A549 (cell line): ENCODE measurements around the gene ATAD2B. TPM values are rescaled to one million over a fixed set of nuclear protein-coding genes. Genes with fewer than 3 reads are reported as not detected.

Source experiments
- ATAC-seq, 2 experiments: fragments of 200-7000 bp in 1 of 2; fragments of >200 bp in 1 of 2; cut with Nextera tagmentation in 1 of 2; cut with Tn5 transposase in 1 of 2; 3 replicates each; pipeline versions ENCODE4 v1.8.0 to v1.9.1; 2018 to 2020; ENCODE audit warnings: mild to moderate bottlenecking in 1 of 2, moderate library complexity in 1 of 2
- CTCF ChIA-PET: fragments of 300-600 bp; sonication (Branson Sonifier 250); formaldehyde crosslinking; extraction: SDS; loops from one replicate; lab custom pipeline; 2021; ENCODE audit warnings: antibody characterized with exemption, inconsistent platforms; lab: Yijun Ruan, JAX
- POLR2A ChIA-PET: fragments of 350-600 bp; formaldehyde crosslinking; extraction: SDS; loops from one replicate; lab custom pipeline; 2021; ENCODE audit warnings: antibody characterized with exemption, inconsistent platforms; lab: Yijun Ruan, JAX
- DNase-seq, 2 experiments: peaks; one replicate each; pipeline versions ENCODE4 v3.0.0 to v3.0.0-alpha.2; 2011 to 2016; ENCODE audit warnings: low read depth in 1 of 2, low spot score in 1 of 2
- FAIRE-seq: peaks from 2 replicates; lab custom pipeline; 2011; peaks lifted over from hg19 to GRCh38; lab: Jason Lieb, UNC
- H3K27ac ChIP-seq, 2 experiments: fragments of >200 bp; sonication (Bioruptor Twin); formaldehyde crosslinking; 3 replicates each; pipeline ENCODE4 v1.5.1; 2016 to 2017
- H3K4me1 ChIP-seq: fragments of >200 bp; sonication (Bioruptor Twin); formaldehyde crosslinking; 3 replicates; pipeline ENCODE4 v1.6.1; 2016
- H3K4me2 ChIP-seq: fragments of >200 bp; sonication (Bioruptor Twin); formaldehyde crosslinking; 3 replicates; pipeline ENCODE4 v1.6.1; 2016
- H3K4me3 ChIP-seq: fragments of >200 bp; sonication (Bioruptor Twin); formaldehyde crosslinking; 3 replicates; pipeline ENCODE4 v1.5.1; 2016
- H3K9me3 ChIP-seq: fragments of >200 bp; sonication (Bioruptor Twin); formaldehyde crosslinking; 3 replicates; pipeline ENCODE4 v1.6.1; 2016
- CBX2 ChIP-seq: fragments of 200-600 bp; sonication (generic); IDR thresholded peaks from 2 replicates; pipeline ENCODE4 v1.6.1; 2016; ENCODE audit warnings: low read depth, mild to moderate bottlenecking, borderline replicate concordance
- CEBPB ChIP-seq, 2 experiments: fragments of >200 bp in 1 of 2; sonication (Bioruptor Twin) in 1 of 2; formaldehyde crosslinking in 1 of 2; IDR thresholded peaks; 2 replicates each; pipeline ENCODE4 v1.6.1; 2012 to 2016
- CHD2 ChIP-seq: fragments of 150-350 bp; IDR thresholded peaks from 2 replicates; pipeline ENCODE4 v1.6.1; 2014; ENCODE audit warnings: low read length; ENCODE audit not compliant: partially characterized antibody
- EHF ChIP-seq: fragments of 250-450 bp; sonication (Bioruptor Pico); IDR thresholded peaks from 2 replicates; pipeline ENCODE4 v1.5.0; 2020; ENCODE audit warnings: mild to moderate bottlenecking
- EHMT2 ChIP-seq: fragments of 200-600 bp; sonication (generic); IDR thresholded peaks from 2 replicates; pipeline ENCODE4 v1.6.1; 2016; ENCODE audit warnings: antibody characterized with exemption, low read depth, mild to moderate bottlenecking, moderate library complexity
- HMGXB4 ChIP-seq: fragments of 250-450 bp; sonication (Bioruptor Pico); IDR thresholded peaks from 2 replicates; pipeline ENCODE4 v1.5.0; 2021; ENCODE audit warnings: mild to moderate bottlenecking, moderate library complexity, borderline replicate concordance
- HOXB13 ChIP-seq: fragments of 250-450 bp; sonication (Bioruptor Pico); IDR thresholded peaks from 2 replicates; pipeline ENCODE4 v1.5.0; 2020; ENCODE audit warnings: low read depth, mild to moderate bottlenecking, moderate library complexity
- HOXB5 ChIP-seq: fragments of 250-450 bp; sonication (Bioruptor Pico); IDR thresholded peaks from 2 replicates; pipeline ENCODE4 v1.5.0; 2020; ENCODE audit warnings: mild to moderate bottlenecking, moderate library complexity
- JUN ChIP-seq, 2 experiments: fragments of >200 bp; sonication (Bioruptor Twin); formaldehyde crosslinking; IDR thresholded peaks; 2 replicates in 1 of 2; 3 replicates in 1 of 2; pipeline ENCODE4 v1.6.1; 2016 to 2017
- MAX ChIP-seq: IDR thresholded peaks from 2 replicates; pipeline ENCODE4 v1.6.1; 2012
- NPAS2 ChIP-seq: fragments of 250-450 bp; sonication (Bioruptor Pico); IDR thresholded peaks from 2 replicates; pipeline ENCODE4 v1.8.0; 2022; ENCODE audit warnings: mild to moderate bottlenecking, moderate library complexity, borderline replicate concordance
- PBX3 ChIP-seq: IDR thresholded peaks from 2 replicates; pipeline ENCODE4 v1.6.1; 2012
- PHF8 ChIP-seq: fragments of 200-600 bp; sonication (generic); IDR thresholded peaks from 2 replicates; pipeline ENCODE4 v1.6.1; 2016; ENCODE audit warnings: low read depth, mild to moderate bottlenecking, antibody characterized with exemption, moderate library complexity, borderline replicate concordance
- POLR2A ChIP-seq: IDR thresholded peaks from 2 replicates; pipeline ENCODE4 v1.6.1; 2012; ENCODE audit warnings: mild to moderate bottlenecking, low read length
- POLR2AphosphoS2 ChIP-seq: conservative IDR thresholded peaks from 2 replicates; pipeline ENCODE4 v1.6.1; 2012; ENCODE audit warnings: low read length, improper control_type of control experiment, inconsistent platforms
- RAD21 ChIP-seq, 2 experiments: fragments of >200 bp in 1 of 2; sonication (Bioruptor Twin) in 1 of 2; formaldehyde crosslinking in 1 of 2; IDR thresholded peaks in 1 of 2; conservative IDR thresholded peaks in 1 of 2; 2 replicates in 1 of 2; 3 replicates in 1 of 2; pipeline ENCODE4 v1.6.1; 2012 to 2018; ENCODE audit warnings: inconsistent platforms in 1 of 2
- TP53 ChIP-seq: fragments of 250-450 bp; sonication (Bioruptor Pico); IDR thresholded peaks from 2 replicates; pipeline ENCODE4 v1.5.0; 2021; ENCODE audit warnings: mild to moderate bottlenecking, moderate library complexity
- WGBS: methylation state at CpG from one replicate; pipeline ENCODE4 v1.1.6; 2017; ENCODE audit errors: missing lambda C conversion rate; 5-methylcytosine and 5-hydroxymethylcytosine counted together
- polyA plus RNA-seq, 4 experiments: library from polyadenylated mRNA; depleted of rRNA in 3 of 4; stranded (reverse); fragments of >200 nt; fragmentation: RNase III in 1 of 4; extraction: RNeasy Plus Mini Kit Qiagen cat#74134 plus additional on column Dnase treatment in 1 of 4; gene quantifications; 2 replicates in 3 of 4; 3 replicates in 1 of 4; pipeline ENCODE4 v1.2.3, GENCODE V29; 2011 to 2017
- TF ChIP-seq, protein P1 (sequence below): fragments of 450-650 bp; IDR thresholded peaks from 2 replicates; pipeline ENCODE4 v1.6.1; 2014; ENCODE audit warnings: antibody characterized with exemption
- TF ChIP-seq, protein P2 (sequence below): fragments of 250-450 bp; sonication (Bioruptor Pico); IDR thresholded peaks from 2 replicates; pipeline ENCODE4 v1.5.0; 2020; ENCODE audit warnings: low read depth, mild to moderate bottlenecking, moderate library complexity
- TF ChIP-seq, protein P3 (sequence below): IDR thresholded peaks from 2 replicates; pipeline ENCODE4 v1.6.1; 2012; ENCODE audit warnings: low read depth, borderline replicate concordance

Gene ATAD2B
- polyA plus RNA-seq, 2 of the 4 experiments (the other 2 are of a cell fraction) = 5.4 to 13.1 TPM

DNA sequence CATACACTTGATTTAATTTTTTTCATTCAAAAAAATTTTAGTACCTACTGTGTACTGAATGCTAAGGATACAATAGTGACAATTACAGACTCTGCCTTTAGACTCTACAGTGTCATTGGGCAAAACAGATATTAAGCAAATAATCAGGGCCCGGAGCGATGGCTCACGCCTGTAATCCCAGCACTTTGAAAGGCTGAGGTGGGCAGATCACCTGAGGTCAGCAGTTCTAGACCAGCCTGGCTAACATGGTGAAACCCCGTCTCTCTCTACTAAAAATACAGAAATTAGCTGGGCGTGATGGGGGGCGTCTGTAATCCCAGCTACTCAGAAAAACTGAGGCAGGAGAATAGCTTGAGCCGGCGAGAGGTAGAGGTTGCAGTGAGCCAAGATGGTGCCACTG, 14.7 kb upstream of the ATAD2B start:
- H3K4me2 ChIP-seq = peak overlapping the region; percentile 76
- POLR2A ChIA-PET = interaction anchor here (4.5 kb wide), 1 partner anchor 15 kb away, joined by 43 read pairs; the partner anchor contains the start of gene ATAD2B
- H3K4me1 ChIP-seq = peaks cover 25% of the 10 kb centered on the region
- DNase-seq = no peak
- ATAC-seq = no peak
- peak overlapping the region in 1 of 2 experiments; percentile 27; a peak in 2 of 6 replicates for H3K27ac ChIP-seq
- H3K4me3 ChIP-seq = peak overlapping the region; percentile 63; the same call in 2 of the 3 replicates
- TF ChIP-seq RAD21 (conservative IDR thresholded peaks at IDR 0.05 in 1 of 2, IDR thresholded peaks at IDR 0.05 in 1 of 2) = no peak
- no peak for TF ChIP-seq PHF8
- no peak for TF ChIP-seq PBX3
- TF ChIP-seq POLR2AphosphoS2 = no peak
- 81% methylated on average over 8 of the region's 8 CpGs for WGBS
- H3K9me3 ChIP-seq = no peaks in the 10 kb centered on the region
- CTCF ChIA-PET = interaction anchor here (0.6 to 1.4 kb wide), 6 partner anchors 11 to 276 kb away, joined by 3 to 6 read pairs (median 3); partner anchors contain the start of gene ATAD2B
- FAIRE-seq = no peak

- Histone ChIP-seq H3K9me3 (no peaks in the 10 kb centered on the region), H3K4me1 (peaks cover 25% of the 10 kb centered on the region), H3K4me3 (peak overlapping the region; percentile 63), H3K27ac (peak overlapping the region; percentile 96 to 98)
- POLR2A ChIA-PET = interaction anchor here (0.7 to 4.5 kb wide), 5 partner anchors 11 to 419 kb away, joined by 3 to 43 read pairs (median 4); partner anchors contain the start of genes ATAD2B, ITSN2, TP53I3 and WDCP
- peak; percentile 62 to 73 for ATAC-seq
- DNase-seq = peak; percentile 46 to 53
- CTCF ChIA-PET = interaction anchor here (0.6 to 6.0 kb wide), 8 partner anchors 11 to 362 kb away, joined by 3 to 37 read pairs (median 3); partner anchors contain the start of gene ATAD2B
- TF ChIP-seq EHMT2 (no peak), PHF8 (peak; percentile 23; the same call in 1 of the 2 replicates)
- TF ChIP-seq, all 56 proteins: peak for 1
- no peak for FAIRE-seq
- peak overlapping the region; percentile 76 for H3K4me2 ChIP-seq
- WGBS = 3% methylated on average over 26 of the region's 46 CpGs
These were observed 14.0 kb upstream of the ATAD2B start for GRCh38 chr2:23940718-23941620.

- peak within 1 kb of the TSS; percentile 76 for H3K4me2 ChIP-seq
- 2% methylated on average over 28 of the region's 77 CpGs for WGBS
- peak within 1 kb of the TSS; percentile 63 for H3K4me3 ChIP-seq
- DNase-seq (peak; percentile 85 to 89), FAIRE-seq (no peak), ATAC-seq (peak; percentile 88 to 90)
- TF ChIP-seq JUN (IDR thresholded peaks at IDR 0.05) (peak; percentile 52 to 85; a peak in 3 of 5 replicates), CEBPB (IDR thresholded peaks at IDR 0.05) (no peak), PHF8 (peak; percentile 51; the same call in 1 of the 2 replicates), MAX (peak; percentile 45; the same call in 1 of the 2 replicates), CBX2 (no peak), HOXB5 (peak; percentile 90; the same call in 1 of the 2 replicates), CHD2 (peak; percentile 32), NPAS2 (CRISPR knock-in tag) (0 out of 2 replicates have a peak, but pooled peaks have one; percentile 44), TP53 (CRISPR knock-in tag) (peak; percentile 72; the same call in 1 of the 2 replicates), EHF (CRISPR knock-in tag) (peak; percentile 64; the same call in 1 of the 2 replicates), HMGXB4 (CRISPR knock-in tag) (no peak), HOXB13 (peak; percentile 81), POLR2A (peak; percentile 85)
- TF ChIP-seq, protein P1, sequence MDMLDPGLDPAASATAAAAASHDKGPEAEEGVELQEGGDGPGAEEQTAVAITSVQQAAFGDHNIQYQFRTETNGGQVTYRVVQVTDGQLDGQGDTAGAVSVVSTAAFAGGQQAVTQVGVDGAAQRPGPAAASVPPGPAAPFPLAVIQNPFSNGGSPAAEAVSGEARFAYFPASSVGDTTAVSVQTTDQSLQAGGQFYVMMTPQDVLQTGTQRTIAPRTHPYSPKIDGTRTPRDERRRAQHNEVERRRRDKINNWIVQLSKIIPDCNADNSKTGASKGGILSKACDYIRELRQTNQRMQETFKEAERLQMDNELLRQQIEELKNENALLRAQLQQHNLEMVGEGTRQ = no peak
- TF ChIP-seq, protein P2, sequence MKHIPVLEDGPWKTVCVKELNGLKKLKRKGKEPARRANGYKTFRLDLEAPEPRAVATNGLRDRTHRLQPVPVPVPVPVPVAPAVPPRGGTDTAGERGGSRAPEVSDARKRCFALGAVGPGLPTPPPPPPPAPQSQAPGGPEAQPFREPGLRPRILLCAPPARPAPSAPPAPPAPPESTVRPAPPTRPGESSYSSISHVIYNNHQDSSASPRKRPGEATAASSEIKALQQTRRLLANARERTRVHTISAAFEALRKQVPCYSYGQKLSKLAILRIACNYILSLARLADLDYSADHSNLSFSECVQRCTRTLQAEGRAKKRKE = peak; percentile 85
- TF ChIP-seq, protein P3, sequence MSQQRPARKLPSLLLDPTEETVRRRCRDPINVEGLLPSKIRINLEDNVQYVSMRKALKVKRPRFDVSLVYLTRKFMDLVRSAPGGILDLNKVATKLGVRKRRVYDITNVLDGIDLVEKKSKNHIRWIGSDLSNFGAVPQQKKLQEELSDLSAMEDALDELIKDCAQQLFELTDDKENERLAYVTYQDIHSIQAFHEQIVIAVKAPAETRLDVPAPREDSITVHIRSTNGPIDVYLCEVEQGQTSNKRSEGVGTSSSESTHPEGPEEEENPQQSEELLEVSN = peak; percentile 39; the same call in 1 of the 2 replicates
- CTCF ChIA-PET = interaction anchor here (0.6 to 6.0 kb wide), 5 partner anchors 13 to 363 kb away, joined by 3 to 37 read pairs (median 3); partner anchors contain the start of gene ATAD2B
- POLR2A ChIA-PET = interaction anchor here (0.6 to 4.5 kb wide), 8 partner anchors 8 to 420 kb away, joined by 3 to 43 read pairs (median 4); partner anchors contain the start of genes ATAD2B, ITSN2, TP53I3 and WDCP
- H3K4me1 ChIP-seq = peaks cover 23% of the 10 kb centered on the region
- no peaks in the 10 kb centered on the region for H3K9me3 ChIP-seq
- H3K27ac ChIP-seq = peak within 1 kb of the TSS; percentile 96 to 98
These were observed 13.2 kb upstream of the ATAD2B start, which contains the start of gene UBXN2A for GRCh38 chr2:23939987-23940717. Gene UBXN2A, plus strand, starts transcription at chr2:23940463. Its CDS starts 17,852 bp downstream, at chr2:23958315.
